HG02623 (cell line): ENCODE measurements around the gene IL22RA2.
"Not testable (repeated sequence)": the region's sequence is repeated elsewhere in the genome, so short reads cannot be mapped to it uniquely, and the experiment has no call there.

Experiments
- ATAC-seq: cut with Tn5 transposase; IDR thresholded peaks from one replicate; pipeline ENCODE4 v1.9.1; 2021; ENCODE audit warnings: moderate library complexity; ENCODE audit not compliant: unreplicated experiment

The IL22RA2 gene, protein sequence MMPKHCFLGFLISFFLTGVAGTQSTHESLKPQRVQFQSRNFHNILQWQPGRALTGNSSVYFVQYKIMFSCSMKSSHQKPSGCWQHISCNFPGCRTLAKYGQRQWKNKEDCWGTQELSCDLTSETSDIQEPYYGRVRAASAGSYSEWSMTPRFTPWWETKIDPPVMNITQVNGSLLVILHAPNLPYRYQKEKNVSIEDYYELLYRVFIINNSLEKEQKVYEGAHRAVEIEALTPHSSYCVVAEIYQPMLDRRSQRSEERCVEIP

DNA sequence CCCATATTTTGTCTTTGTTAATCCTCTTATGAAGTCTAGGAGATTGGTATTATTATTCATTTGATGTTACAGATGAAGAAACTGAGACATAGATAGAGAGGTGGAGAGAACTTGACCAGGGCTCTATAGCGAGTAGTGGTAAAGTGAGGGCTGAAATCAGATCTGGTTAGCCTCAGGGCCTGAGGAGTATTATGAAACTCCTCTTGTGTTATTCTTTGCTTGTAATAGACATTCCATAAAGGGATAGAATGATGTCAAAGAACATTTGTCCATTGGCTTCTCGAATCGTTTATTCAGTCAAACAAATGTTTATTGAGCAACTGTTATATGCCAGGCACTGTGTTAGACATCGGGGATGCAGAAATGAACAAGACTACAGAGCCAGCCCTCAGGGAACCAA, at the start of gene IL22RA2:
Gene IL22RA2 (minus strand): TSS at position 144 of the 400 bp plus-strand sequence. CDS start 11,895 bp downstream, outside the sequence.
- no peak for ATAC-seq

DNA sequence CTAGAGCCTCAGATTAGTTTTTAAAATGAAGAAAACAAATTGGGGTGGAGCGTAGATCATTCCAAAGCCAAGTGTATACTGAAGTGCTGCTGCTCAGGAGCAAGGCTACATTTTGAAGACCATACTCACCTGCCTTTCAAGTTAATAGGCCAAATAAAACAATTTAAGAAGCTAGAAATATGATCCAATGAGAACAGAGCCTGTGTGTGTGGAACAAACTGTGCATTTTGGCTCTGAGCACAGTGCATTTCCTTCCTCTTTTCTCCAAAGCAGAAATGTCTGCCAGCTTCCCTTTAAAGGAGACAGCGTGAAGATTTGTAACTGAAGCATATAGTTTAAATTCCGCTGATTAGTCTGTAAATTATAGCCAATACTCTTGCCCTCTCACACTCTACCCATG, 48.9 kb upstream of the IL22RA2 start:
- no peak for ATAC-seq

DNA sequence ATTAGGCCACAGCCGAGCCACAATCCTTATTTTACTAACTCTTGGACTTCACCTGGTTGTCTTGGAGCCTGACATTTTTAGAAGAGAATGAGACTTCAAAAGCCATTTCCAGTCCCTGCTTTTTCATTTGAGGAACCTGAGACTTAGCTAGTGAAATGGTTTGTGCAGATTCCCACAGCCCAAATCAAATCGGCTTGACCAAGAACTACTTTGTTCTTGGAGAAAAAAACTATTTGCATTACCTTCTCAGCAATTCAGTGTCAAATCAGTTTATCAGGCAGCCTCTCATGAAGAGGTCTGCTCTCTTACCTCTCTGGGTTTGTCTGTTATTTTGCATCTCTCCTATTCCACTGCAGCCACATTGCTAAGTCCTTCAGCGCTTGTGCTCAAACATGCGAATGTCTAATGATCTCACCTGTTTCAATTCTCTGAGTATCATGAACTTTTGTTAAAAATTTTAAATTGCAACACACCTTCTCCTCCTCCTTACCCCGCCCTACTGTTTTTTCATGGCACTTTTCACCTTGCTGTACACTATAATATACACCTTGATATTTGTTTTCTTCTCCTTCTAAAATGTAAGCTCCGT, 46.3 kb upstream of the IL22RA2 start:
- no peak for ATAC-seq

DNA sequence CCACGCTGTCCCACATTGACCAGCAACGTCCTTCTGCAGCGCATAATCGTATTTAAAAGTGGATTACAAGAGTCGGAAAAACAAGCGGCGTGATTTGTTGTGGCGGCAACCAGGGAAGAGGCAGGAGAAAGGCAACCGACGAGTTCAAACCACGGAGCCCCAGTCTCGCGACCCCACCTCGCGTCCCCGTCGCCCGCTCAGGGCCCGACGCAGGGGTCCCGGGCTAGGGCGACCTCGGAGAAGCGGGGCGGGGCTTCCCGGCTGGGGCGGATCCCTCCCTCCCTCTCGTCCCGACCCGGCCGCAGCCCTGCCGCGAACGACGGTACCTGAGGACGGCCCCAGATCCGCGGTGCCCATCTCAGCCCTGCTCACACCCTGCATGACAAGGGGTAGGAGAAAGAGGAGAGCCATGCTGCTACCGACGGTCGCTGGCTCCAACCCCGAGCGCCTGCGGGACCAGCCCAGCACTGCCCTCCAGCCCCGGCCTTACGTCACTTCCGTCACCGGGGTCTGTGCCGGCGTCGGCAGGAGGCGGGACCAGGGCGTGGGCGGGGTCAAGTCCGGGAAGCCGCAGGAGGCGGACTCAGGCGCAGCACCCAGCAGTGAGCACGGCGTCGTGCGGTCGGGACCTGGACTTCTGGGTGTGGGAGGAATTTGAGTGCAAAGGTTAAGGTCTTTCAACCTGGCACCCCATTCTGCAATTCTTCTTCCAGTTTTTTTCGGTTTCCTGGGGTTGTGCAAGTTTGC, 45.6 kb upstream of the IL22RA2 start, which contains the start of gene IFNGR1:
Gene IFNGR1 (minus strand): TSS at position 469 of the 747 bp plus-strand sequence. CDS start 58 bp downstream, at position 411.
- ATAC-seq, result peak; percentile 87

DNA sequence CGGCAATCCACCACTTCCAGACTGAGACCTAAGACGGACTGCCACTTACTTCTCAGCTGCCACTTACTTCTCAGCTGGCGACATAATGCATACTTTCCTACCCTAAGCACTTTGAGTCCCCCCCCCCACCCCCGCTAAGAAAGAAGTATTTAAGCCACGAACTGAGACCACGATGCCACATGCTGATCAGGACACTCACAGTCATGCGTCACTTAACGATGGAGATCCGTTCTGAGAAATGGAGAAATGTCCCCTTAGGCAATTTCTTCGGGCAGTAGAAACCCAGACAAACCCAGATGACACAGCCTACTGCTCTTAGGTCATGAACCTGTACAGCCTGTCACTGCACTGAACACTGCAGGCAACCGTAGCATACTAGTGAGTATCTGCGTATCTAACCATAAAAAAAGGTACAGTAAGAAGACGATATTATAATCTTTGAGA, 45.1 kb upstream of the IL22RA2 start:
- peak; percentile 31 for ATAC-seq

DNA sequence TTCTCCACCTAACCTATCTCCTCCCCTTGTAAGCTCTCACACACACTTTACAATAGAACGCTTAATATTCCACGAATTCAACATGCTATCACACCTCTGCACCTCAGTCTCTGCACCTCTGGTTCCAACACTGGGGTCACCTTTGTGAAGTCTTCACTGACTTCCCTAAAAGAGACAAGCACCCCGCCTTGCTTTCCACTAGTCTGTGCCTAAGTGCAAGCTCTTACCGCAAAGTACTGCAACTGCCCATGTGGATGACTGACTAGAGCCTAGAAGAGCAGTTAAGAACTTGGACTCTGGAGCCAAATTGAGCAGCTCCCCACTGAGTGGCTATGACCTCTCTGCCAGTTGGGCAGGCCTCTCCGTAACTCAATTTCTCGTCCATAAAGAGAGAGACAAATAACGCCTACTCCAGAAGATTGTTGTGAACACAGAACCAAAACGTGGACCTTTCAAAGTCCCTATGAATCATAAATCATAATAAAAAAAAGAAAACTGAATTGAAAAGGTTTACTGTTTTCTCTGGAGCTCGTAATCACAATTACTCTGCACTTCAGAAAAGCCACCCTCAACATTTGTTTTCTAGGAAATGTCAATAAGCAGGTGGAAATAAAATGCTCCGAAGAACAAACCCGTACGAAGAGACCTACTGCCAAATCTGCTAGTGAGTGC, 44.5 kb upstream of the IL22RA2 start:
- ATAC-seq, result no peak

DNA sequence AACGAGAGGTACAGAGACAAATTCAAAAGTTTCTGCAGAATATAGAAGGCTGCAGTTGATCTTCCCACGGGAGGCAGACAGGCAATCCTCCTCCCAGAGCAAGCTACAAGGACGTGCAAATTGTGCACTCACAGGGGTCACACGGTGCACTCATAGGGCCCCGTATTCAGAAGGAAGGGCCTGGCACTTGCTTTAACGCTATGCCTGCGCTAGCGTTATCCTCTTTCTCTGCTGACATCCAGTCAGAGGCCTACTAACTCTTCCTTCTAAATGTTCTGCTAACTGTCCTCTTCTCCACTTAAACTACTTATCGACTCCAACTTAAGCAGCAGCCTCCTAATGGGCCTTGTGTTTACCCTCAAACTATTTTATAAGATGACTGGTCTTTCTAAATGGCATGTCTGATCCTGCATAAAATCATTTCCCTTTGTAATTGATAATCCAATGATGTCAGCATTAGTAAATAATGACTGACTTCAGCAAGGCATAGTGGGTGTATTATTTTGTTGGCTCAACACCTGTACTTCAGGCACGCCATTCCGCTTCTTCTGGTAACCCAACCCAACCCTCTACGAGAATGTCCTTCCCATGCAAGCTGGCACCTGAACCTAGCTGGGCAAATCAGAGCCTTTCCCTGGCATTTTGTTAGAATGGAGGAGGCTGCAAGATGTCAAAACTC, 43.6 kb upstream of the IL22RA2 start:
- ATAC-seq, result no peak

DNA sequence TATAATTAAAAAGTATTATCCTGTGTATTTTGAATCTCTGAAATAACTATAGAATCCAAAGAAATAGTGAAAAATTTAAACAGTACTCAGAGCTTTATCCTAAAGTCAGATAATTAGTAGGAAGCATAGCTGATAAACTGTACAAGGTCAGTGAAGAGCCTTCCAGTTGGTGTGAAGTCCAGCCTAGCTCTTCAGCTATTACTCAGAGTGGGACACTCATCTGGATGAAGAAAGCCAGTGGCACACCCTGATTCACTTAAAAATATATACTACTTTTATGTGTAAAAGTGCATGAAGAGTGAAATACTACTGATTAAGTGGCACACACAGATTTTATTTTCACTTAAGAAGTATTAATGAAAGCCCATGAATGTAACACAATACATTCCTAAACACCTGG, 42.7 kb upstream of the IL22RA2 start:
- no peak for ATAC-seq

DNA sequence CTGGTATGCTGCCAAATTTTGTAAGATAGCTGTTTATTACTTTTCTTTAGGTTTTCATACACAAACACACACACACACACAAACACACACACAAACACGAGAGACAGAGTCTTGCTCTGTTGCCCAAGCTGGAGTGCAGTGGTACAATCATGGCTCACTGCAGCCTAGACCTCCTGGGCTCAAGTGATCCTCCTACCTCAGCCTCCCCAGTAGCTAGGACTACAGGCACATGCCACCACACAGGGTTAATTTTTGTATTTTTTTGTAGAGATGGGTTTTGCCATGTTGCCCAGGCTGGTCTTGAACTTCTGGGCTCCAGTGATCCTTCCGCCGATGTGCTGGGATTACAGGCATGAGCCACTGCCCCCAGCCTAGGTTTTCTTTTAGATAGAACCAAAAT, 42.2 kb upstream of the IL22RA2 start:
- not testable (repeated sequence) for ATAC-seq

DNA sequence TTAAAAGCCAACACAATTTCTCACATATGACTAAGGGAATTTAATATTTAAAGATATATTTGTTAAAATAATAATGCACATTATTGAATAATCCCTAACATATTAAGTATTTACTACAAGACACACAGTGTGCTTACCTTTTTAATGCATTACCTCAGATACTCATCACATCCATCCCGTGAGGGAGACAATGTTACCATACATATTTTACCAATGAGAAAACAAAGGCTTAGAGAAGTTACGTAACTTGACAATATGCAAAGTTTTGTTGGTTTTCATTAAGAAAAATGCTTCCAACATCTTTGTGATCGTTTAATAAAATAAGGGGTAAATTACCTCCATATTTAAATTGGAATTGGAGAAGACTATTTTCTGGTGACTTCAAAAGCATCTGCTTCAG, 41.5 kb upstream of the IL22RA2 start:
- no peak for ATAC-seq

DNA sequence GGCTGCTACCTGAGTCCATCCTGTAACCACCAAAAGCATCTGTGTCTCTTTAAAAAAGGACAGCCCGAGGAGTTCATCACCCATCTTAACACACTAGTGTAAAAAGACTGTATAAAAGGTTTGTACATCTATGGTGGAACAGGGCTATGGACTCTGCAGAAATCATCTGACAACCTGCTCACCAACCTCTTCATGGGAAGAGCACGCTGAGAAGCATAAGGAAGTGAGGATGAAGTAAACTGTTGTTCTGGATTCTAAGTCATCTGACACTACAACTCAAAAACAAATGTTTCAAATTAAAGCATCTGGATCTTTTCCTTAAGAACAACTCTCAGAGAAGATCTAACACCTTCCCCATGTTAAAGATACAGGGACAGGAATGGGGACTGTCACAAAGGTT, 40.4 kb upstream of the IL22RA2 start:
- ATAC-seq, result no peak

DNA sequence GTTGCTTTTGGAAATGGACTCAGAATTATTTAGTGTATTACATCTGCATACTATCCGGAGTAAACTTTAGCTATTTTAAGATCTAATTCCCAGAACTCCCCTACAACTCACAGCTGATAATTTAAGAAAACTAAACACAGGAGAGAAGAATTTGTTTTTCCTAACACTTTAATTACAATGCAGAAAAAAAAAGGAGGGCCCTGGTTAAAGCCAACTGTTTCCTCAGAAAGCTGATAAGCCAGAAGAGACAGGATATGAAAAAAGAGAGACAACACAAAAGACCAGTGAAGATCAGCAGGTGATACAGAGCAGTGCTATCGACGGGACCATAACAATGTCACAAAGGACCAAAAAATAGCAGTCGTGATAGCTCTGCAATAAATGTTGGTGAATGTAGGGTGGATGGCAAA, 39.9 kb upstream of the IL22RA2 start:
- ATAC-seq, result no peak

DNA sequence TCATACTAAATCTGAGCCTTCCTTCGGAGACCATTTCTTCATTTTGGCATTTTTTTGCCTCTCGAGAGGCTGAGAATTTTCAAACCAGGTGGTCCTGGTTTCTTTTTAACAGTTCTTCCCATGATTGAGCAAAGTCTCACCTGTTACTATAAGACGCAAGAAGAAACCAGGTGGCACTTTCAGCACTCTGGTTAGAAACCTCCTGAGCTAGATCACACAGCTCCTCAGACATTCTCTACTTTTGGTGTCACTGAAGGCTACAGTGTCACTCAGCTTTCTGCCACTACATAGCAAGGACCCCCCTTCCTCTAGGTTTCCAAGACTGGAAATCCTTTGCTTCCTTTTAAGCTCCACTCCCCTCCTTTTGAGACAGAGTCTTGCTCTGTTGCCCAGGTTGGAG, 38.5 kb upstream of the IL22RA2 start:
- ATAC-seq, result no peak

DNA sequence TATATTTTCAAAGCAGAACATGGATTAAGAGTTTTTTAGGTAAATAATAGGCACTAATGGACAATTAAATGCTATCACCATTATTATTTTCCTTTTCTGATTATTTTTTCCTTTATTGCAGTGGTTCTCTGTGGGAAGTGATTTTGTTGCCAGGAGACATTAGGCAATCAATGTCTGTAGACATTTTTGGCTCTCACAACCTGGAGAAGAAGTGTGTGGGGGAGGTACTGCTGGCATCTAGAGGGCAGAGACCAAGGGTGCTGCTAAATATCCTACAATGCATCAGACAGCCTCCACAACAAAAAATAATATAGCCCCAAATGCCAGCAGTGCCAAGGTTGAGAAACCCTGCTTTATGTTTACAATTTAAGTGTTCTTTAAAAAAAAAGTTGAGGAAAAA, 37.5 kb upstream of the IL22RA2 start:
- ATAC-seq, result no peak

DNA sequence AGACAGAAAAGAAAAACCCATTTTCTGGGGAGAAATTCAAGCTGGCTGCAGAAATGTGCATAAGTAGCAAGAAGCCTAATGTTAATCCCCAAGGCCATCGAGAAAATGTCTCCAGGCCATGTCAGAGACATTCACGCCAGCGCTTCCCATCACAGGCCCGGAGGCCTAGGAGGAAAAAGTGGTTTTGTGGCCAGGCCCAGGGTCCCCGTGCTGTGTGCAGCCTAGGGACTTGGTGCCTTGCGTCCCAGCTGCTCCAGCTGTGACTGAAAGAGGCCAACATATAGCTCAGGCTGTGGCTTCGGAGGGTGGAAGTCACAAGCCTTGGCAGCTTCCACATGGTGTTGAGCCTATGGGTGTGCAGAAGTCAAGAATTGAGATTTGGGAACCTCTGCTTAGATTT, 34.8 kb upstream of the IL22RA2 start:
- no peak for ATAC-seq

DNA sequence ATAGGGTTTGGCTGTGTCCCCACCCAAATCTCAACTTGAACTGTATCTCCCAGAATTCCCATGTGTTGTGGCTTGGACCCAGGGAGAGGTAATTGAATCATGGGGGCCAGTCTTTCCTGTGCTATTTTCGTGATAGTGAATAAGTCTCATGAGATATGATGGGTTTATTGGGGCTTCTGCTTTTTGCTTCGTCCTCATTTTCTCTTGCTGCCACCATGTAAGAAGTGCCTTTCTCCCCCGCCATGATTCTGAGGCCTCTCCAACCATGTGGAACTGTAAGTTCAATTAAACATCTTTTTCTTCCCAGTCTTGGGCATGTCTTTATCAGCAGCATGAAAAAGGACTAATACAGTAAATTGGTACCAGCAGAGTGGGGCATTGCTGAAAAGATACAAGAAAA, 34.0 kb upstream of the IL22RA2 start:
- not testable (repeated sequence) for ATAC-seq

DNA sequence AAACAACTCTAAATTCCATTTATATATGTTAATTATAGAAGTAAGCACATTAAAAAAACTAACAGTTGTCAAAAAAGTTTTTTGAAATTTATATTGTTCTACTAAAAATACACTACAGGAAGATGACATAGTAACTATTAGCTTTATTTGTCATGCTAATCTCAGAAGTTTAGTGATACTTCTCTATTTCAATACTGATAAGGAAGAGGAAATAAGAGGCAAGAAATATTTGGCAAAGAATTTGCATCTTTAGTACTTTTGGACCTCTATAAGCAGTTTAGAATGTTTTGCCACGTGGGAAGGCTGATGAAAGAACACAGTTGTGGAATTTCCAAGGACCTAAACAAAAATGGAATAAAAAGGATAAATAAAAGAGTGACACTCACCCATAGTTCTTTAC, 33.1 kb upstream of the IL22RA2 start:
- no peak for ATAC-seq

DNA sequence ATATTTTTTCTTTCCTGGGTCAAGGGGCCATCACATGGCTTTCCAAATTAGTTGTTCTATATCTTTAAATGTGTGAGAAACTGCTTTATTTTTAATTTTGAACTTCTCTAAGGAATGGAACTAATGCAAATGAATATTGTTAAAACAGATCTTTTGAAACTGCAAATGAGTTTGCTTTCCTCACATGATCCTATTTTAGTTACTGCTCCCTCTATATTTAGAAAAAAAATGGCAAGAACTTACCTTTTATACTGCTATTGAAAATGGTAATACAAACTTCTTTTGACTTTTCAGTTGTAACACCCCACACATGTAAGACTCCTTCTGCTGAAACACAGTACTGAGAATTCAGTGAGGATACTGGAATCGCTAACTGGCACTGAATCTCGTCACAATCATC, 29.8 kb upstream of the IL22RA2 start:
- ATAC-seq, result no peak

DNA sequence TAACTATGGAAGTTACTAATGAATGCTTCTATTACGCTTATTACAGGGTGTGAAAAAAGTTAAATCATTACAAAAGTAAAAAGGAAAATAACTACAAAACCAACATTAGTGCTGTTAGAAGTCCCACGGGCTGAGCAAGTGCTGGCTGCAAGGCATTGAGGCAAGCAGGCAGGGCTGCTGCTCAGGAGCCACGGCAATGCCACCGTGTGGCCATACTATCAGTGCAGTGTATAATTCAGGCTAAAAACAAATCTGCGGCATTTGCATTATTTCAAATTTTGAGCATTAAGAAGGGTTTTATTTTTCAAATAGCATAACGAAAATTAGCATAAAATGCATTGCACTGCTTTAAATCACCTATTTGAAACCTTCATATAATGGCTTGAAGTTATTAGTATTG, 28.6 kb upstream of the IL22RA2 start:
- no peak for ATAC-seq

DNA sequence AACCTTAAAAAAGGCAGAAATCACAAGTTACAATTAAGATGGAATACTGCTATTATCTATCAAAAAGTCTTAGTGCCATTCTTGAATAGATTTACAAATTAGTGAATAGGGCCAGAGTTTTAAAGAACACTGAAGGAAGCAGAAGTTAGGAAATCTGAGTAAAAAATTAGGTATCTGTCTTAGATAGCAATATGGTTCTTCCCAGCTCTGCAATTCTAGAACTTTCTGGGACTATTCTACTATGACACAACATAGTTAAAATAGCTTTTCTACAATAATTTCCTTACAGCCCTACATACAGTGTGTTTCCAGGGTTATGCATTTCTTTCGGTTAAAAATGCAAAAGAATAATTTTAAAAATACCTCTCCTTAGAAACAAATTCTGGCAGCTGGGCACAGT, 27.6 kb upstream of the IL22RA2 start:
- ATAC-seq, result no peak

DNA sequence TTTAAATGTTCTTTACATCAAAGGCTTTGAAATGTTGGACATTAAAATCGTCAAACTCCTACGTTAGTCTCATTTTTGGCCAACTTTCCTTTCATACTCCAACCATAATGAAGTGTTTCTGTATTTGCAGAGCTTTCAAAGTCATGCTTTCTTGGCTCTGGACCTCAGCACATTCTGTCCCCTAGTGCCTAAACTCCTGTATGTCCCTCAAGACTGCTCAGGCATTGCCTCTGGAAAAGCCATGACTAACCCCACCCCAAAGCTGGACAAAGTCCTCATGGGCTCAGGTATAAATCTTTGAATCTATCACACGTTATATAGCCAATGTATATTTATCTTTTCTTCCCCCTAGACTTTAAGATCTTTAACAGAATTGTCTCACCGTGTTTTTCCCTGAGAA, 26.8 kb upstream of the IL22RA2 start:
- ATAC-seq, result no peak
